ENCODE results near the gene POLK.

POLK gene

DNA sequence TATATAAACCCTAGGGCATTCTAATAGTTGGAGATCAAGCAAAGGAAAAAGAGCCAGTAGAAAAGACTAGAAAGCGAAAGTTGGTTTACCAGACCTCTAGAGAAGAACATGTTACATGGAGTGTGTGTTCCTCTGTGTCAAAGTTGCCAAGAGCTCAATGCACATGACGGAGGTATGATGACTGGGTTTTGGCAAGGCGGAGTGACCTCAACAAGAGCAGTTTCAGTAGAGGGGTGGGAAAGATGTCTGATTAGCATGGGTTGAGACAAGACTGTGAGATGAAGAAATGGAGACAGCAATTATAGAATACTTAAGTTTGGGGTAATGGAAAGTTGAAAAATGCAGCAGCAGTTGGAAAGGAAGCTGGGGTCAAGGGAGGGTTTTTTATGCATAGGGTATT, 101.2 kb downstream of the POLK start:
- Histone ChIP-seq H3K9ac (ENCODE audit: low read depth, low read length, poor library complexity, severe bottlenecking) (no peak overlapping the region), H3K9me3 (ENCODE audit: insufficient read depth, low read depth, low read length) (no peaks in the 10 kb centered on the region), H3K4me3 (ENCODE audit: low read length, poor library complexity, severe bottlenecking) (no peak overlapping the region), H3K27me3 (ENCODE audit: insufficient read depth, low read length, poor library complexity, severe bottlenecking) (no peaks in the 10 kb centered on the region), H3K4me1 (ENCODE audit: insufficient read depth, low read length, poor library complexity, severe bottlenecking) (no peaks in the 10 kb centered on the region), H4K20me1 (ENCODE audit: insufficient read depth, low read length, poor library complexity, severe bottlenecking) (no peaks in the 10 kb centered on the region), H3K36me3 (ENCODE audit: insufficient read depth, low read length) (no peaks in the 10 kb centered on the region), H3F3A (ENCODE audit: low read depth) (no peaks in the 10 kb centered on the region), H3K4me2 (ENCODE audit: low read depth, low read length, poor library complexity, severe bottlenecking) (no peak overlapping the region), H2AFZ (ENCODE audit: low read length) (no peak overlapping the region), H3K9me2 (replicated peaks; ENCODE audit: low read depth, low read length) (no peaks in the 10 kb centered on the region), H3K79me2 (ENCODE audit: insufficient read depth, low read length) (no peaks in the 10 kb centered on the region)
- no peak for TF ChIP-seq EZH2phosphoT487 (IDR thresholded peaks at IDR 0.05; ENCODE audit: borderline replicate concordance)
- TF ChIP-seq, protein P1, sequence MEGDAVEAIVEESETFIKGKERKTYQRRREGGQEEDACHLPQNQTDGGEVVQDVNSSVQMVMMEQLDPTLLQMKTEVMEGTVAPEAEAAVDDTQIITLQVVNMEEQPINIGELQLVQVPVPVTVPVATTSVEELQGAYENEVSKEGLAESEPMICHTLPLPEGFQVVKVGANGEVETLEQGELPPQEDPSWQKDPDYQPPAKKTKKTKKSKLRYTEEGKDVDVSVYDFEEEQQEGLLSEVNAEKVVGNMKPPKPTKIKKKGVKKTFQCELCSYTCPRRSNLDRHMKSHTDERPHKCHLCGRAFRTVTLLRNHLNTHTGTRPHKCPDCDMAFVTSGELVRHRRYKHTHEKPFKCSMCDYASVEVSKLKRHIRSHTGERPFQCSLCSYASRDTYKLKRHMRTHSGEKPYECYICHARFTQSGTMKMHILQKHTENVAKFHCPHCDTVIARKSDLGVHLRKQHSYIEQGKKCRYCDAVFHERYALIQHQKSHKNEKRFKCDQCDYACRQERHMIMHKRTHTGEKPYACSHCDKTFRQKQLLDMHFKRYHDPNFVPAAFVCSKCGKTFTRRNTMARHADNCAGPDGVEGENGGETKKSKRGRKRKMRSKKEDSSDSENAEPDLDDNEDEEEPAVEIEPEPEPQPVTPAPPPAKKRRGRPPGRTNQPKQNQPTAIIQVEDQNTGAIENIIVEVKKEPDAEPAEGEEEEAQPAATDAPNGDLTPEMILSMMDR (conservative IDR thresholded peaks at IDR 0.05; ENCODE audit: low read length): no peak

DNA sequence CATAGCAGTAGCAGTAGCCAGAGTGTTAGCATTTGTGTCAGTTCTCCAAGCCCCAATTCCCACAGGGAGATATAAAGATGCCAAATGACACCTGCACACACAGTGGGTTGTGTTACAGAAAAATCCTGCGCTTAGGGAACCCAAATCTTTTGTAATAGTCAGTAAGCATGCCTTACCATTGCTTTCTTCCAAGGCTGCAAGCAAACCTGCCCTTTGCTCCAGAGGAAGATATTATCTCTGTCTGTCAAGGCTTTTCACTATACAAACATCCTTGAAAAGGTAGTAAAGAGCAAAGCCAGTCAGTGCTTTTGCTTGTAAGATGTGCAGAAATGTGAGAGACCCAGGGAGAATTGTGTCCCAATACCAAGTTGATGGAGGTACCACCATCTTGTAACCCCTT, 102.5 kb downstream of the POLK start:
- H3K9ac ChIP-seq (ENCODE audit: low read depth, low read length, poor library complexity, severe bottlenecking): no peak overlapping the region
- no peaks in the 10 kb centered on the region for H4K20me1 ChIP-seq (ENCODE audit: insufficient read depth, low read length, poor library complexity, severe bottlenecking)
- no peak overlapping the region for H3K4me2 ChIP-seq (ENCODE audit: low read depth, low read length, poor library complexity, severe bottlenecking)
- H3F3A ChIP-seq (ENCODE audit: low read depth): no peaks in the 10 kb centered on the region
- no peaks in the 10 kb centered on the region for H3K4me1 ChIP-seq (ENCODE audit: insufficient read depth, low read length, poor library complexity, severe bottlenecking)
- H3K4me3 ChIP-seq (ENCODE audit: low read length, poor library complexity, severe bottlenecking): no peak overlapping the region
- no peaks in the 10 kb centered on the region for H3K36me3 ChIP-seq (ENCODE audit: insufficient read depth, low read length)
- H3K9me3 ChIP-seq (ENCODE audit: insufficient read depth, low read depth, low read length): no peaks in the 10 kb centered on the region
- no peaks in the 10 kb centered on the region for H3K9me2 ChIP-seq (replicated peaks; ENCODE audit: low read depth, low read length)
- no peaks in the 10 kb centered on the region for H3K79me2 ChIP-seq (ENCODE audit: insufficient read depth, low read length)
- H2AFZ ChIP-seq (ENCODE audit: low read length): no peak overlapping the region
- TF ChIP-seq, protein P1 (conservative IDR thresholded peaks at IDR 0.05; ENCODE audit: low read length): no peak
- TF ChIP-seq EZH2phosphoT487 (IDR thresholded peaks at IDR 0.05; ENCODE audit: borderline replicate concordance): no peak
- no peaks in the 10 kb centered on the region for H3K27me3 ChIP-seq (ENCODE audit: insufficient read depth, low read length, poor library complexity, severe bottlenecking)

DNA sequence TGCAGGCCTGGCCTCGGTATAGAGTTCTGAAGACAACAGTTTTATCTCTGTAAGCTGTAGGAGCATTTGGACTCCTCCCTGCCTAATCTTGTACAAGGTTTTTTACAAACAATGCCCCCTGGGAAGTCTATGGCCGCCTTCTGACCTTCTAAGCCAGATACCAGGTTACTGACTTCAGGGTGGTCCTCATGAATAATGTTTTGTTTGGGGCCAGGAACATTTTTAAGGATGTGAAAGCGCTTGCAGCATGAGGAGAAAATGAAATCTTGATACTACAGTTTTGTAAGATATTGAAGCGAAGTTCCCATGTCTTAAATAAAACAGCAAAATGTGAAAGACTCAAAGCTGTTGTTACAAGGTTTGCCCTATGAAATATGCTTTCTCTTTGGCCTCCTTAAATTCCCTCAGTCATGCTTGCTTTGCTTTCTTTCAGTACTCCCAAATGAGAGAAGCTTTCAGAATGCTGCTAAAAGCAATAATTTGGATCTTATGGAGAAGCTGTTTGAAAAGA, 104.7 kb downstream of the POLK start:
- peaks cover 5% of the 10 kb centered on the region for H3K4me1 ChIP-seq (ENCODE audit: insufficient read depth, low read length, poor library complexity, severe bottlenecking)
- no peak overlapping the region for H3K4me2 ChIP-seq (ENCODE audit: low read depth, low read length, poor library complexity, severe bottlenecking)
- H3K36me3 ChIP-seq (ENCODE audit: insufficient read depth, low read length): no peaks in the 10 kb centered on the region
- H3K4me3 ChIP-seq (ENCODE audit: low read length, poor library complexity, severe bottlenecking): no peak overlapping the region
- H4K20me1 ChIP-seq (ENCODE audit: insufficient read depth, low read length, poor library complexity, severe bottlenecking): no peaks in the 10 kb centered on the region
- H3K9me2 ChIP-seq (replicated peaks; ENCODE audit: low read depth, low read length): no peaks in the 10 kb centered on the region
- no peaks in the 10 kb centered on the region for H3K27me3 ChIP-seq (ENCODE audit: insufficient read depth, low read length, poor library complexity, severe bottlenecking)
- H2AFZ ChIP-seq (ENCODE audit: low read length): no peak overlapping the region
- H3K9ac ChIP-seq (ENCODE audit: low read depth, low read length, poor library complexity, severe bottlenecking): no peak overlapping the region
- no peaks in the 10 kb centered on the region for H3K79me2 ChIP-seq (ENCODE audit: insufficient read depth, low read length)
- H3K9me3 ChIP-seq (ENCODE audit: insufficient read depth, low read depth, low read length): no peaks in the 10 kb centered on the region
- no peaks in the 10 kb centered on the region for H3F3A ChIP-seq (ENCODE audit: low read depth)
- TF ChIP-seq, protein P1 (conservative IDR thresholded peaks at IDR 0.05; ENCODE audit: low read length): no peak
- no peak for TF ChIP-seq EZH2phosphoT487 (IDR thresholded peaks at IDR 0.05; ENCODE audit: borderline replicate concordance)
